Measurements from ENCODE around the gene SCFD2. TPM values are rescaled to one million over a fixed set of nuclear protein-coding genes. Genes with fewer than 3 reads are reported as not detected.
A peak's percentile ranks its signal among the peaks of the same experiment; 100 is the strongest.
"Not testable (repeated sequence)": the region's sequence is repeated elsewhere in the genome, so short reads cannot be mapped to it uniquely, and the experiment has no call there.

SCFD2 gene
- 13.9 TPM for polyA plus RNA-seq (ENCODE audit: insufficient read length)
- long read RNA-seq, donor 1, partial matches to known transcripts, result 18 of 18 reads
- long read RNA-seq, donor 1, other reads (novel, unspliced or antisense), result 0 of 18 reads
- long read RNA-seq, donor 2, partial matches to known transcripts, result 12 of 12 reads
- long read RNA-seq, donor 2, other reads (novel, unspliced or antisense), result 0 of 12 reads
- long read RNA-seq, donor 3, partial matches to known transcripts, result 0 of 1 reads
- long read RNA-seq, donor 3, other reads (novel, unspliced or antisense), result 0 of 1 reads
- long read RNA-seq, donor 4, result 0 reads
- long read RNA-seq, donor 5, partial matches to known transcripts, result 17 of 17 reads
- long read RNA-seq, donor 5, other reads (novel, unspliced or antisense), result 0 of 17 reads
- long read RNA-seq, donor 6, partial matches to known transcripts, result 6 of 6 reads
- long read RNA-seq, donor 6, other reads (novel, unspliced or antisense), result 0 of 6 reads
- long read RNA-seq, donor 7, partial matches to known transcripts, result 14 of 14 reads
- long read RNA-seq, donor 7, other reads (novel, unspliced or antisense), result 0 of 14 reads
- long read RNA-seq, donor 8, partial matches to known transcripts, result 5 of 5 reads
- long read RNA-seq, donor 8, other reads (novel, unspliced or antisense), result 0 of 5 reads

GRCh38 chr4:53365486-53366300 is at the start of gene SCFD2:
TSS of gene SCFD2 (minus strand) at chr4:53366061.
- DNase-seq, result peak; percentile 99

- DNase-seq, result not testable (repeated sequence)
Measured at GRCh38 chr4:53409479-53409878, 43.6 kb upstream of the SCFD2 start.

GRCh38 chr4:53380221-53380620 is 14.4 kb upstream of the SCFD2 start:
- DNase-seq, result no peak

- DNase-seq, result no peak
Measured at GRCh38 chr4:53378171-53378482, 12.3 kb upstream of the SCFD2 start.

GRCh38 chr4:53377319-53378170 is 11.7 kb upstream of the SCFD2 start, which contains the start of gene FIP1L1:
TSS of gene FIP1L1 (plus strand) at chr4:53377641. CDS start at chr4:53377839, 198 bp downstream.
- peak; percentile 92 for DNase-seq

GRCh38 chr4:53376900-53377299 is 11.0 kb upstream of the SCFD2 start:
- no peak for DNase-seq

- DNase-seq, result no peak
Measured at GRCh38 chr4:53374777-53375258, 9.0 kb upstream of the SCFD2 start.

GRCh38 chr4:53371843-53372521 is 6.1 kb upstream of the SCFD2 start:
- DNase-seq, result no peak

- no peak for DNase-seq
Measured at GRCh38 chr4:53371049-53371448, 5.2 kb upstream of the SCFD2 start.

- DNase-seq, result no peak
Measured at GRCh38 chr4:53367721-53368120, 1.9 kb upstream of the SCFD2 start.

GRCh38 chr4:53366301-53366716 is 448 bp upstream of the SCFD2 start:
- no peak for DNase-seq

- no peak for DNase-seq
Measured at GRCh38 chr4:53365121-53365485, 758 bp downstream of the SCFD2 start.

- DNase-seq, result no peak
Measured at GRCh38 chr4:53364624-53365023, 1.2 kb downstream of the SCFD2 start.

- no peak for DNase-seq
Measured at GRCh38 chr4:53362093-53362492, 3.8 kb downstream of the SCFD2 start.

- DNase-seq, result no peak
Measured at GRCh38 chr4:53361451-53361850, 4.4 kb downstream of the SCFD2 start.

- DNase-seq, result no peak
Measured at GRCh38 chr4:53355930-53356521, 9.8 kb downstream of the SCFD2 start.

- no peak for DNase-seq
Measured at GRCh38 chr4:53354012-53354722, 11.7 kb downstream of the SCFD2 start.

- DNase-seq, result no peak
Measured at GRCh38 chr4:53349091-53349491, 16.8 kb downstream of the SCFD2 start.

GRCh38 chr4:53348046-53348445 is 17.8 kb downstream of the SCFD2 start:
- no peak for DNase-seq
